GM12872 (cell line): ENCODE measurements around the gene SLC10A7.

Experiments
- CTCF ChIP-seq: IDR thresholded peaks from 3 replicates; pipeline ENCODE4 v1.5.1; 2011; ENCODE audit warnings: low read depth, mild to moderate bottlenecking, low read length, moderate library complexity; ENCODE audit not compliant: insufficient read depth

The SLC10A7 gene

GRCh38 chr4:146273204-146273901 lies 248.4 kb downstream of the SLC10A7 start:
- TF ChIP-seq CTCF, result no peak

- no peak for TF ChIP-seq CTCF
These were observed 250.3 kb downstream of the SLC10A7 start for GRCh38 chr4:146271466-146271865.

- no peak for TF ChIP-seq CTCF
These were observed 252.5 kb downstream of the SLC10A7 start for GRCh38 chr4:146269228-146269653.

- TF ChIP-seq CTCF, result no peak
These were observed 253.9 kb downstream of the SLC10A7 start for GRCh38 chr4:146267826-146268225.

GRCh38 chr4:146265950-146266490 lies 255.7 kb downstream of the SLC10A7 start:
- no peak for TF ChIP-seq CTCF

GRCh38 chr4:146263793-146264192 lies 257.9 kb downstream of the SLC10A7 start:
- no peak for TF ChIP-seq CTCF

GRCh38 chr4:146261041-146261440 lies 260.7 kb downstream of the SLC10A7 start:
- no peak for TF ChIP-seq CTCF
